KG1 (cell line): ENCODE data around the gene MORN4.
"Not testable (repeated sequence)": the region's sequence is repeated elsewhere in the genome, so short reads cannot be mapped to it uniquely, and the experiment has no call there.

ENCODE experiments used
- DNase-seq: peaks from one replicate; lab custom pipeline; 2025; lab: John Stamatoyannopoulos, UW

Gene MORN4

DNA sequence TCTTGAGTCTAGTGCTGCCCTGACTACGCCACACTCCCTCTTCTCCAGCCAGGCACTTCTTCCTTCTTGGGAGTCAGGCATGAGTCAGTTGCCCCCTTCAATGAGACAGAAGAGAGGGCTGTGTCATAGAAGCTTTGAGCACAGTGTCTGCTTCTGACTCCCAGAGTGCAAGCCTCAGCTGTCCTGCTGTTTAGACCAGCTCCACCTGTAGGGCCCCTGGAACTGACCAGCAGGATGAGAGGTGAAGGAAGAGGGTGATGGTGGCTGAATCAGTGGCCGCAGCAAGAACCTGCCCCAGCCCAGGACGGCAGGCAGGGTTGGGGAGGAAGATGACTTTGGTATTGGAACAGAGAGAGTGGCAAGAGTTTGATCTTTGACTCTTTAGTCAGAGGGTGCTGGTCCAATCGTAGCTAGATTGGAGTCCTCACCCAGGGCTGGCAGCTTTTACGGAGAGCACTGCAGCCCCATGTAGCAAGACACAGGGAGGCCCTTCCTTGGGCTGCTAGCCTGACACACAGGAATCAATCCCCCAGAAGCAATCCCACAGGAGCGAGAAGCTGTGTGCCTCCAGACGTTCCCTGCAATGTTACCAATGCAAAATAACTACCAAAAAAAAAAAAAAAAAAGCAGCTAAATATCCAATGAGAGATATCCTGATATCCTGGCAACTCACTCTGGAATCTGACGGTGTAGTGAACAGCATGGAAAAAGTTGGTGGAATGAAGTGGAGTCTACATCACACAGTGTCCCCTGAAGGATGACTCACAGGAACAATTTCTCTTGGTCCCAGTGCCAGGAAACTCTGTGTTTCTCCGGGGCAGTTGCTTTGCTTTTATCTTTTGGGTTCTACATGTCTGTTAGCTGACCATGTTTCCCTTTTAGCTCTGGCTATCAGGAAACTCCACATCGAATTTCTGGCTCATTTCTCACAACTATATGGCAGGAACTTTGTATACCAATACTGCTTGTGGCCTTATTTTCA, 36.9 kb downstream of the MORN4 start:
- DNase-seq: no peak

- no peak for DNase-seq
Measured at GRCh38 chr10:97593421-97593820, 39.9 kb downstream of the MORN4 start.

DNA sequence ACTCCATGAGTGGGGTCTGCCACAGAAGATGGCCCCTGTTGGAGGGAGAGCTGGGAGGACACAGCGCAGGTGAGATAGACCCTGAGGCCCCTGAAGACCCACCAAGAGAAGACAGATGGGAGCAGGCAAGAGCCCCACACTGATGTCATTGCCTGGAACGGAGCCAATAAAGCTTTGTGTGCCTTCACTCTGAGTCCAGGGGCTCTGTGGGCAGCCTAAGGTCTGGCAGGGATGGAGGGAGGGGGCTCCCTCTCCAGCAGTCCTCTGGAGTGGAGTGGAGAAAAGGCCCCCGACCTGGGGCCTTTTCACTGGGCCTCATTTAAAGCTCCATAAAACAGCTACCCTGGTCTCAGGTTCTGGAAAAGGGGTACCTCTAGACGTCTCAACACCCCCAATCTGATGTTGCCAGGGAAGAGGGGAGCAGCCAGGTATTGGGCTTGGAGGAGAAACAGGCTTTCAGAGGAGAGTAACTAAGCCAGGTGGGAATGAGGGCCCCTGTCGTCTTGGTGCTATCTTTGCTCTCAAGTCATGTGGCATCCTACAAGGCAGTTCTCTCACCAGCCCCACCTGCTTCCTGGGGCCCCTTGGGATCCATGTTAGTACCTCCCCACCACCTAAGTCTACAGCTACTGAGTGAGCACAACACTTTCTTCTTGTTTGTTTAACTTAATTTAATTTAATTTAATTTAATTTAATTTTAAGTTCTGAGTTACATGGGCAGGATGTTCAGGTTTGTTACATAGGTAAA, 42.4 kb downstream of the MORN4 start:
- no peak for DNase-seq

GRCh38 chr10:97590082-97590747, 43.1 kb downstream of the MORN4 start:
- DNase-seq: no peak

GRCh38 chr10:97589479-97589878, 43.8 kb downstream of the MORN4 start, which contains the start of gene C10orf62:
Gene C10orf62, plus strand, starts transcription at chr10:97589721. Its CDS starts 177 bp downstream, at chr10:97589898.
- no peak for DNase-seq

DNA sequence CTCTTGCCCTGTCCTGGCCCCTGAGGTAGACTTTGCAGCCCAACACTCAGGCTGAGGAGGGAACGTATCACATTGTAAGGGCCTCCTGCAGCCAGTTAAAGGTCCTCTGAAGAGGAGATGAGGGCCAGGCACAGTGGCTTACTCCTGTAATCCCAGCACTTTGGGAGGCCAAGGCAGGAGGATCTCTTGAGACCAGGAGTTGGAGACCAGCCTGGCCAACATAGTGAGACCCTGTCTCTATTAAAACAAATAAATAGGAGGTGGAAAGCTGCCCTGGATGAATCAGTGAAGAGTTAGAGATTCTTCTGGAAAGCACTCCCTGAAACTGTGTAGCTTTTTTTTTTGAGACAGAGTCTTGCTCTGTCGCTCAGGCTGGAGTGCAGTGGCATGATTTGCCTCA, 46.1 kb downstream of the MORN4 start:
- no peak for DNase-seq

DNA sequence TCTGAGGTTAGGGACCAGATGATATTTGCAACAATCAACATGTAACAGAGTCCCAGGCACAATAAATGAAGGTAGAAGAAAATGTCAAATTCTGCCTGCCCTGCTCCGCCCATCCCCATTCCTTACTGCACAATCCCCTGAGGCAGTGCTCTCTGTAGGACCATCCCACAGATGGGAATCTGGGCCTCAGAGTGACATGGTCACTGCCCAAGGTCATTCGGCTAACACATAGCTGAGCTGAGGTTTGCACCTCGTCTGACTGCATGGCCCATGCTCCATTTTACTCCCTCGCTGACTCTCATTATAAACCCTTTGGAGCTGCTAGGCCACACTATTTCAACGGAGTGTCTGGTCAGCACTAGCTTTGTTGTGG, 47.9 kb downstream of the MORN4 start:
- no peak for DNase-seq

- no peak for DNase-seq
Measured at GRCh38 chr10:97584798-97585438, 48.4 kb downstream of the MORN4 start.

DNA sequence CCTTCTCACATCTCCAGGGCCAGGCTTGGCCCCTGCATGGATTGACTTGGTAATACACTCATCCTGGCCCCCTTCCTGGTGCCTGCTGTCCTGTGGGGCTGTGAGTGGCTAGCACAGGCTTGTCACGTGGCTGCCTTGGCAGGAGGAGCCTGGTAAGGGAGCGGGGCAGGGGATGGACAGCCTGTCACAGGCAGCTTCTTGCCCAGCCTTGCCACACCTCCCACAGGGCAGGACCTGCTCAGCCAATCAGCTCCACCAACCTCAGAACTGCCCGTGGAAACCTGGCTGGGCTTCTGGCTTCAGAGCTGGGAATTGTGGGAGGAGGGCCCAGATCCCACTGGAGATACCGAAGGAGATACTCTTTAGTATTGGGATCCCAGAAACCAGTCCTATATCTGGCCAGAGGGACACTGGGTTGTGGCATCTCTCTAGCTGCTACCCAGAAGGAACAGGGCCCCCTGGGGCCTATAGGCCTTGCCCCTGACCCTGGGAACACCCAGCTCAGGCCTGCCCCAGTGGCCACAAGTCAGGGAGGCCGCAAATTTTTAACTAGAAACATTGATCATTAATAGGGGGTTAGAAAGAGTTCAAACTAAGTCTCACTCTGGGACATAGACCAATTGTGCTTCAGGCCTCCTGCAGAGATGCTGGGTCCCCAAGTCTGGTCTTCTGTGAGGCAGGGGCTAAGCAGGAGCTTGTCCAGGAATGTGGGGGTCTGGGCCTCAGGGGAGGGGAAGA, 49.1 kb downstream of the MORN4 start, which contains the start of gene HOGA1:
Gene HOGA1 (plus strand): TSS at position 330 of the 738 bp plus-strand sequence. CDS start 315 bp downstream, at position 645.
- DNase-seq: no peak

- no peak for DNase-seq
Measured at GRCh38 chr10:97583476-97583875, 49.8 kb downstream of the MORN4 start.

GRCh38 chr10:97582169-97582568, 51.1 kb downstream of the MORN4 start:
- DNase-seq: no peak

GRCh38 chr10:97580421-97581367, 52.6 kb downstream of the MORN4 start:
- no peak for DNase-seq

DNA sequence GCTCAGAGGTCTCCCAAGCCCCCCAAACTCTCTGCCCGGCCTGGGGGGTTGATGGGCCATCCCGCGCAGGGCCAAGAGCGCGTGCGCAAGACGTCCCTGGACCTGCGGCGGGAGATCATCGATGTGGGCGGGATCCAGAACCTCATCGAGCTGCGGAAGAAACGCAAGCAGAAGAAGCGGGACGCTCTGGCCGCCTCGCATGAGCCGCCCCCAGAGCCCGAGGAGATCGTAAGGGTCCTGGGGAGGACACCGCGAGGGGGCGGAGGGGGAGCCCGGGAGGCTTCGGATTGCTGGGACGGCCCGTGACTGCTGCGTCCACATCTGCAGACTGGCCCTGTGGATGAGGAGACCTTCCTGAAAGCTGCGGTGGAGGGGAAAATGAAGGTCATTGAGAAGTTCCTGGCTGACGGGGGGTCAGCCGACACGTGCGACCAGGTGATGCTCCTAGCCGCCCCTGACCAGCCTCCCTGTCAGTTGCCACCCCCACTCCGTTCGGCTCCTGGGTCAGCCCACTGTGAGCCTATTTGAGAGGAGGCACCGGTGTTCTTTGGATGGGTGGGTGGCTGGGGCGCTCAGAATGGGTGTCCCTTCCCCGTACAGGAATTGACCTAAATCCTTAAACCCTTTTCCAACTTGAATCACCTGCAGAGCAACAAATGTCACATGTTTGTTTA, 55.0 kb downstream of the MORN4 start:
- no peak for DNase-seq

GRCh38 chr10:97577701-97578100, 55.6 kb downstream of the MORN4 start:
- DNase-seq: no peak

DNA sequence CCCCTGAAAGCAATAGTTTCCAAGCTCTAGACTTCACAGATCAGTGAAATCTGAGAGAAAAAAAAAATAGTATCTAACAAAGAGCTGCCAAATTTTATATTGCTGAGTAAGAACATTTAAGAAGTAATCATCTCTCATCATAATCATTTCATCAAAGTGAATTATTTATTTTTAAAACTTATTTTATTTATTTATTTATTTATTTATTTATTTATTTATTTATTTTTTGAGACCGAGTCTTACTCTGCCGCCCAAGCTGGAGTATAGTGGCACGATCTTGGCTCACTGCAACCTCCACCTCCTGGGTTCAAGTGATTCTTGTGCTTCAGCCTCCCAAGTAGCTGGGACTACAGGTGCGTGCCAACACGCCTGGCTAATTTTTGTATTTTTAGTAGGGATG, 56.8 kb downstream of the MORN4 start:
- DNase-seq: not testable (repeated sequence)

- DNase-seq: no peak
Measured at GRCh38 chr10:97575127-97575668, 58.1 kb downstream of the MORN4 start.

GRCh38 chr10:97574374-97575126, 58.8 kb downstream of the MORN4 start:
- no peak for DNase-seq

DNA sequence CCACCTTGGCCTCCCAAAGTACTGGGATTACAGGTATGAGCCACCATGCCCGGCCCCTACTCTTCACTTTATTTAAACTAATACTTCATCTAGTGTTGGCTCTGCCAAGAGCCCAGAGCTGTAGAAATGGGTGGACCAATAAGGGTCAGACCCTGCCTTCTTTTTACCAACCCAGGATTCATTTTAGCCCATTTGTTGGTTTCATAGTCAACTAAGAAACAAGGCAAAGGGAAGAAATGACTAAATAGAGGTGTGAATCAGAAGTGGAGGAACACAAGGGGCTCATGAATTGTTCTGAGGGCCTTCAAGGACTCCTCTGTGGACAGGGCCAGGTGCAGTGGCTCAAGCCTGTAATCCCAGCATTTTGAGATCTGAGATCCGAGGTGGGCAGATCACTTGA, 59.6 kb downstream of the MORN4 start:
- no peak for DNase-seq
